K562 (cell line): Measurements from ENCODE around the gene CUL1. TPM values are rescaled to one million over a fixed set of nuclear protein-coding genes. Genes with fewer than 3 reads are reported as not detected.

ENCODE experiments used
- ATAC-seq: fragments of 200-7000 bp; cut with Tn5 transposase; 3 replicates; pipeline ENCODE4 v1.9.1; 2020; ENCODE audit warnings: moderate library complexity
- BruUV-seq: library from RNA; stranded (reverse); fragments of 400-500 nt; replicated peaks from 2 replicates; lab custom pipeline; 2021; lab: Mats Ljungman, UMichigan
- CTCF ChIA-PET: fragments of 300-600 bp; formaldehyde crosslinking; extraction: SDS; loops from one replicate; lab custom pipeline; 2021; ENCODE audit warnings: low intra/inter-chr PET ratio; lab: Yijun Ruan, JAX
- POLR2A ChIA-PET: fragments of 300-600, 350-650 bp; sonication (Branson Sonifier 250); formaldehyde crosslinking; extraction: SDS; loops from one replicate; lab custom pipeline; 2021; ENCODE audit warnings: antibody characterized with exemption, inconsistent platforms; lab: Yijun Ruan, JAX
- DNase-seq, 4 experiments: peaks; one replicate each; pipeline versions ENCODE4 v3.0.0 to v3.0.0-alpha.2; 2011 to 2018; ENCODE audit warnings: low spot score in 3 of 4, mixed read lengths in 3 of 4; ENCODE audit errors: extremely low read depth in 1 of 4
- FAIRE-seq: peaks from 2 replicates; lab custom pipeline; 2011; peaks lifted over from hg19 to GRCh38; lab: Jason Lieb, UNC
- H2AFZ ChIP-seq: 2 replicates; pipeline ENCODE4 v1.6.0; 2011; ENCODE audit warnings: low read depth, low read length, control low read depth, inconsistent platforms
- H3K27ac ChIP-seq: fragments of 200-600 bp; 3 replicates; pipeline ENCODE4 v1.8.0; 2011; ENCODE audit warnings: low read depth, mild to moderate bottlenecking, control low read depth, inconsistent platforms, low read length, moderate library complexity, mixed read lengths; ENCODE audit errors: extremely low read depth
- H3K27me3 ChIP-seq, 2 experiments: fragments of 300-600 bp in 1 of 2; 2 replicates in 1 of 2; 3 replicates in 1 of 2; pipeline versions ENCODE4 v1.6.0 to v1.8.0; 2011; ENCODE audit warnings: inconsistent platforms in 2 of 2, low read length in 2 of 2, mild to moderate bottlenecking in 1 of 2, mixed read lengths in 1 of 2, moderate library complexity in 1 of 2; ENCODE audit not compliant: control insufficient read depth in 2 of 2, insufficient read depth in 2 of 2
- H3K36me3 ChIP-seq: fragments of 300-600 bp; 3 replicates; pipeline ENCODE4 v1.8.0; 2011; ENCODE audit warnings: mild to moderate bottlenecking, low read length, inconsistent platforms; ENCODE audit not compliant: control insufficient read depth, insufficient read depth
- H3K4me1 ChIP-seq, 2 experiments: fragments of 200-600 bp in 1 of 2; replicated peaks in 1 of 2; 2 replicates in 1 of 2; 3 replicates in 1 of 2; pipeline versions ENCODE4 v1.5.1 to v1.8.0; 2011; ENCODE audit warnings: inconsistent platforms in 2 of 2, low read length in 2 of 2, mild to moderate bottlenecking in 1 of 2, mixed read lengths in 1 of 2, moderate library complexity in 1 of 2; ENCODE audit not compliant: control insufficient read depth in 2 of 2, insufficient read depth in 2 of 2
- H3K4me2 ChIP-seq: 2 replicates; pipeline ENCODE4 v1.6.1; 2011; ENCODE audit warnings: low read length, control low read depth, inconsistent platforms, mixed read lengths; ENCODE audit not compliant: insufficient read depth
- H3K4me3 ChIP-seq: fragments of 200-600 bp; sonication (generic), shearing (Covaris generic); 2 replicates; pipeline ENCODE4 v1.5.1; 2016; ENCODE audit warnings: control low read depth, inconsistent platforms
- H3K79me2 ChIP-seq: fragments of 200-600 bp; 3 replicates; pipeline ENCODE4 v1.8.0; 2011; ENCODE audit warnings: low read length, inconsistent platforms; ENCODE audit not compliant: control insufficient read depth, insufficient read depth
- H3K9ac ChIP-seq, 2 experiments: 2 replicates each; pipeline versions ENCODE4 v1.6.0 to v1.6.1; 2011; ENCODE audit warnings: low read depth in 2 of 2, low read length in 2 of 2, control low read depth in 1 of 2, inconsistent platforms in 1 of 2, mild to moderate bottlenecking in 1 of 2, mixed read lengths in 1 of 2; ENCODE audit not compliant: insufficient read depth in 1 of 2
- H3K9me1 ChIP-seq: one replicate; pipeline ENCODE4 v1.6.0; 2011; ENCODE audit warnings: inconsistent platforms, mild to moderate bottlenecking, low read length, moderate library complexity; ENCODE audit not compliant: control insufficient read depth, insufficient read depth
- H3K9me3 ChIP-seq: replicated peaks from 2 replicates; pipeline ENCODE4 v1.5.1; 2011; ENCODE audit warnings: low read depth, low read length, inconsistent platforms; ENCODE audit not compliant: control insufficient read depth, insufficient read depth
- H4K20me1 ChIP-seq: replicated peaks from 2 replicates; pipeline ENCODE4 v1.6.1; 2011; ENCODE audit warnings: low read length, inconsistent platforms, mixed read lengths; ENCODE audit not compliant: control insufficient read depth, insufficient read depth
- ARID3A ChIP-seq: IDR thresholded peaks from 2 replicates; pipeline ENCODE4 v1.6.1; 2012; ENCODE audit warnings: low read depth, low read length, improper control_type of control experiment, borderline replicate concordance
- ATF4 ChIP-seq: fragments of 450-650 bp; formaldehyde crosslinking; IDR thresholded peaks from 2 replicates; pipeline ENCODE4 v1.4.0; 2022; ENCODE audit warnings: mild to moderate bottlenecking, moderate library complexity
- CEBPB ChIP-seq: fragments of 450-650 bp; IDR thresholded peaks from 2 replicates; pipeline ENCODE4 v1.6.1; 2016; ENCODE audit warnings: missing genetic modification characterization, missing compliant biosample characterization
- PBX2 ChIP-seq, 2 experiments: IDR thresholded peaks in 1 of 2; conservative IDR thresholded peaks in 1 of 2; 2 replicates each; pipeline ENCODE4 v1.6.1; 2016; ENCODE audit warnings: low read depth in 2 of 2, mild to moderate bottlenecking in 1 of 2, missing compliant biosample characterization in 1 of 2, missing genetic modification characterization in 1 of 2, moderate library complexity in 1 of 2
- ZBTB12 ChIP-seq: fragments of 250-450 bp; sonication (Bioruptor Pico); IDR thresholded peaks from 2 replicates; pipeline ENCODE4 v1.4.0; 2020
- ZNF583 ChIP-seq: fragments of 250-450 bp; sonication (Bioruptor Pico); IDR thresholded peaks from 2 replicates; pipeline ENCODE4 v1.4.0; 2020
- ZNF609 ChIP-seq: sonication (generic); formaldehyde crosslinking; IDR thresholded peaks from 2 replicates; pipeline ENCODE4 v1.8.1; 2023; ENCODE audit warnings: missing genetic modification reagents, mild to moderate bottlenecking, borderline replicate concordance
- WGBS: fragments of 100-300 bp; shearing (Covaris generic); methylation state at CpG from one replicate; pipeline ENCODE4 v1.1.6; 2016; ENCODE audit warnings: low coverage, mixed read lengths; ENCODE audit not compliant: insufficient coverage; ENCODE audit errors: missing lambda C conversion rate; 5-methylcytosine and 5-hydroxymethylcytosine counted together
- in situ Hi-C: fragments of 300-500 bp; cut with MboI; formaldehyde crosslinking; loops from 4 replicates; pipeline ENCODE4 v1.15.0; 2018; ENCODE audit warnings: inconsistent platforms, mixed read lengths
- intact Hi-C: fragments of 100-400 bp; cut with micrococcal nuclease; formaldehyde crosslinking; loops from 2 replicates; pipeline ENCODE4 v1.14.2; 2022
- polyA plus RNA-seq, 8 experiments: library from polyadenylated mRNA; depleted of rRNA in 4 of 8; stranded (reverse) in 5 of 8; unstranded in 3 of 8; fragments of >200 nt; fragmentation: Nextera tagmentation in 2 of 8; fragmentation: Illumina TruSeq in 1 of 8; extraction: Ambion mirVana in 2 of 8; extraction: Trizol in 1 of 8; gene quantifications; 2 replicates each; pipeline versions ENCODE4 v1.2.1 to v1.2.3, GENCODE V29; 2011 to 2014; ENCODE audit warnings: inconsistent platforms in 1 of 8, missing spikeins in 1 of 8
- total RNA-seq, 7 experiments: library from RNA; depleted of rRNA in 6 of 7; stranded (reverse); fragments of >200 nt in 6 of 7; fragmentation: Illumina TruSeq in 2 of 7; extraction: Trizol in 2 of 7; gene quantifications; 2 replicates each; pipeline versions ENCODE4 v1.2.1 to v1.2.3, GENCODE V29; 2011 to 2021; ENCODE audit warnings: low replicate concordance in 1 of 7

Gene CUL1
- total and polyA plus RNA-seq, 9 of the 15 experiments (the other 6 are each of a cell fraction or from before 2014, with no cell fraction given): 31.5 to 107 (median 96.5) TPM

GRCh38 chr7:148701414-148701813 is 2.7 kb downstream of the CUL1 start:
- H3K4me2 ChIP-seq: peak overlapping the region; percentile 78
- 0% methylated on average over 1 of the region's 1 CpG for WGBS
- peak in 2 of 4 experiments; percentile 41 to 65 for DNase-seq
- CTCF ChIA-PET: no interaction called here
- POLR2A ChIA-PET: interaction anchor here (0.6 to 7.1 kb wide), 10 partner anchors 9 to 182 kb away, joined by 3 to 44 read pairs (median 4); no protein-coding TSS in a partner anchor
- no TSS peak for BruUV-seq
- H3K9me3 ChIP-seq: no peaks in the 10 kb centered on the region
- H3K27me3 ChIP-seq: no peaks in the 10 kb centered on the region
- intact Hi-C loops: loop anchor here (2.0 to 5.0 kb wide), 3 partner anchors 91 to 239 kb away; no protein-coding TSS in a partner anchor
- H3K27ac ChIP-seq: peak overlapping the region; percentile 88
- peak overlapping the region in 1 of 2 experiments; percentile 90; a peak in 3 of 4 replicates for H3K9ac ChIP-seq
- peaks cover 45% of the 10 kb centered on the region for H4K20me1 ChIP-seq
- ATAC-seq: no peak
- peak overlapping the region; percentile 69; the same call in 1 of the 2 replicates for H3K4me3 ChIP-seq
- peaks cover 87% of the 10 kb centered on the region for H3K79me2 ChIP-seq
- peaks cover 16% of the 10 kb centered on the region for H3K9me1 ChIP-seq
- in situ Hi-C loops: no loop called here
- no peaks in the 10 kb centered on the region; the same call in 2 of the 3 replicates for H3K36me3 ChIP-seq
- no peak overlapping the region for H2AFZ ChIP-seq
- peaks cover 27 to 67% of the 10 kb centered on the region in 2 experiments for H3K4me1 ChIP-seq
- FAIRE-seq: peak; percentile 86
- no peak for TF ChIP-seq ARID3A
- TF ChIP-seq CEBPB (tag): 0 out of 2 replicates have a peak, but pooled peaks have one; percentile 37
- TF ChIP-seq PBX2 (CRISPR knock-in tag; IDR thresholded peaks at IDR 0.05; ENCODE audit: low read depth): no peak
- TF ChIP-seq PBX2 (tag; conservative IDR thresholded peaks at IDR 0.05; ENCODE audit: low read depth): peak; percentile 84
- TF ChIP-seq ZNF583: no peak
- no peak for TF ChIP-seq ZBTB12 (CRISPR knock-in tag)
- no peak for TF ChIP-seq ATF4 (CRISPR knock-in tag)
- TF ChIP-seq ZNF609 (CRISPR knock-in tag): no peak
